Activated CD8-positive, alpha-beta memory T cell treated with anti-CD3 and anti-CD28 coated beads for 1 hour (primary cell): Measurements from ENCODE around the gene CDC42BPG.
A peak's percentile ranks its signal among the peaks of the same experiment; 100 is the strongest.
"Not testable (repeated sequence)": the region's sequence is repeated elsewhere in the genome, so short reads cannot be mapped to it uniquely, and the experiment has no call there.

ENCODE experiments used
- DNase-seq, 2 donors: peaks; one replicate each; pipeline ENCODE4 v3.0.0-alpha.2; 2020; ENCODE audit warnings: low read depth in 1 of 2; ENCODE audit errors: extremely low read depth in 1 of 2

CDC42BPG gene

DNA sequence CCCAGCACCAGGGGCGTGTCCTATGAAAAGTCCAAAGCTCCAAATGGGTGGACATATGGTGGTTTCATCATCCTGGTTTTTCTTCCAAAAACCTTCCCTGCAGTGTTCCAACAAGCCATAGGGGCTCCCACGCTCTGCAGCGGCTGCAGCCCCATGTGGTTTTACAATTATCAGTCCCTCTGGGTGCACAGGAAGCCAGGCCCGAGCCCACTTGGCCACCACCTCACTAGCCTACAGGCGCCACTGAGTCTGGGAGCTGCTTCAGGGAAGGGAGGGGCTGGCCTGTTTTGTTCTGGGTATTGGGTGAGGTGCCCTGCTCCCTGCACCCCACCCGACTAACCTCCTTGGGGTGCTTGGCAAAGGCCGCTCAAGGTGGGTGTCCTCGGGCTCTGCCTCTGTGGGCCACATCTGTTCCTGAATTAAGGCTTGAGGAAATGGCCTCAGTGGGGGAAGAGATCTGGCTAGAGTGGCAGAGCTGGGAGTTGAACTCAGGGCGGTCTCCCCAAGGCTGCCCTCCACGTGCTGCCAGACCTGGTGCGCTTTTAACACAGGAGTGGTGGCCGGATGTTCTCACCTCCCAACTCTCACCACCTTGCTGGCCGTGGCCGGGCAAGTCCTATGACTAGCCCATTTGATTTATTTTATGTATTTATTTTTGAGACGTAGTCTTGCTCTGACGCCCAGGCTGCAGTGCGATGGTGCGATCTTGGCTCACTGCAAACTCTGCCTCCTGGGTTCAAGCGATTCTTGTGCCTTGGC, 5.3 kb upstream of the CDC42BPG start:
- DNase-seq = no peak

- no peak for DNase-seq
Observed at GRCh38 chr11:64848826-64849597, 4.6 kb upstream of the CDC42BPG start.

GRCh38 chr11:64848214-64848825, 3.9 kb upstream of the CDC42BPG start:
- DNase-seq = no peak

GRCh38 chr11:64846998-64847666, 2.7 kb upstream of the CDC42BPG start:
- DNase-seq = peak; percentile 81 to 95

DNA sequence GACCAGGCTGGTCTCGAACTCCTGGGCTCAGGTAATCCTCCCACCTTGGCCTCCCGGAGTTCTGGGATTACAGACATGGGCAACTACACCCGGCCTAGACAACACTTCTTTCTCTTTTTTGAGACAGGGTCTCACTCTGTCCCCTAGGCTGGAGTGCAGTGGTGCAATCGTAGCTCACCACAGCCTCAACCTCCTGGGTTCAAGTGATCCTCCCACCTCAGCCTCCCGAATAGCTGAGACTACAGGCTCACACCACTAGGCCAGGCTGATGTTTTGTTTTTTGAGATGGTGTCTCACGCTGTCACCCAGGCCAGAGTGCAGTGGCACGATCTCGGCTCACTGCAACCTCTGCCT, 1.3 kb upstream of the CDC42BPG start:
- DNase-seq = not testable (repeated sequence)

DNA sequence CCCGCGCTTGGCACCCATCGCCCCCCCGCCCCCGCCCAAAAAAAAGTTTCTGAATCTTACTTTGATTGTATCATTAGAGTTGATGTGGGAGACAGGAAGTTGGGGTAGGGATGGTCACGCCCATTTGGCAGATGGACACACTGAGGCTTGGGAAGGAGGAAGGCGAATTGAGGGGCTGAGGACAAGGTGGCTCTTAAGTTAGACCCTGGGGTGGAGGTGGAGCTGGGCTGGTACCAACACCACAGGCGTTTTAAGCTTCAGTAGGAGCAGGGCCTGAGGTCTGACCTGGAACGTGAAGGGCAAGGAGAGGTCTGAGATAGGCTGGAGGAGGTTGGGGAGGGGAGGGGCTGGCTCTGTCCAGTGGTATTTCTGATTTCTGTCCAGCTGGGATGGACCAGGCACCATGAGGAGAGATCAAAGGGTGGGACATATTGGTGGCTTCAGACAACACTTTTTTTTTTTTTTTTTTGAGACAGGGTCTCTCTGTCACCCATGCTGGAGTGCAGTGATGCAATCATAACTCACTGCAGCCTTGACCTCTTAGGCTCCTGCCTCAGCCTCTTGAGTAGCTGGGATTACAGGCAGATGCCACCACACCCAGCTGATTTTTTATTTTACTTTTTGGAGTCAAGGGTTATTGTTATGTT, 799 bp upstream of the CDC42BPG start:
- DNase-seq = no peak

DNA sequence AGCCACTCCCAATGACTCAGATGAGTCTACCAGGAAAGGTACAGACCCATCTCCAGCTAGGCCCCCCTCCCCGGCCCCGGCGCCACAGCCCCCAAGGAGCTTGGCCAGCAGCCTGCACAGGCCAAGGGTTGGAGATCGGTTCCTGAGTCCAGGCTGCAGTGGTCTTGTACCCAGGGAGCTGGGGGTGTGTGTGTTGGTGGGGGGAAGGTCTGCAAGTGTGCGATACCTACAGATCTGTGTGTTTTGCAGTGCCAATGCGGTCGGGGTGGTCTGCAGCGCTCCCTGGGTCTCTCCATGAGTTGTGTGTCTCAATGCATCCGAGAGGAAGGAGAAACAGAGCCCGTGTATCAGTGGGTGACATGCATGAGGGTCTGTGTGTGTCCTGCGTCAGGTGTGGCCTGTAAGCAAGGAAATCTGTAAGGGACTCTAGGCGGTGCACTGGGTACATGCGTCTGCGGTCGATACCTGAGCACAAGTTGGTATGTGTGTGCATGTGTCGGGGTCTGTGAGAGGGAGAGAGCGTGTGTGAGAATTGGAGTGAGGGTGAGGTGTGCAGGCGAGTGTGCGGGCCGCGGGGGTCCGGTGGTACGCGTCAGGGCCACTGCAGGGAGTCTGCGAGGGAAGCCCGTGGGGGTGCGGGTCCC, 645 bp downstream of the CDC42BPG start:
- DNase-seq = no peak

GRCh38 chr11:64842851-64843685, 1.4 kb downstream of the CDC42BPG start:
- DNase-seq = no peak

DNA sequence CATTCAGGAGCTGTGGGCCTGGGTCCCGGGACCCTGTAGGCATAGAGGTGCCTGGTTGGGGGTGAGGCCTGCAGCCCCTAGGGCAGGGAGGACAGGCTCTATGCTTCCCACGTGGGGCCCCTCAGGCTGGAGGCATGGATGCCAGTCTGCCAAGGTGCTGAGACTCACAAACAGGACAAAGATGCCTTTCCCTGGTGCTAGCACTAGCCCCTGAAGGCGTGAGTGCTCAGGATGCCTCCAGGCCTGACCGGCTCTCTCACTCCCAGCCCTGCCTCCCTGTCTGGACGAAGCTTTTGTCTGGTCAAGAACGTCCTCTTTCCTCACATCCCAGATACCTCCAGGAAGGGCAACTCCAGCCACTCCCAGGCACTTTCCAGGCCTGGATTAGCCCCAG, 2.1 kb downstream of the CDC42BPG start:
- DNase-seq = no peak

GRCh38 chr11:64841592-64842365, 2.7 kb downstream of the CDC42BPG start:
- no peak for DNase-seq

GRCh38 chr11:64839887-64840782, 4.3 kb downstream of the CDC42BPG start:
- no peak for DNase-seq

DNA sequence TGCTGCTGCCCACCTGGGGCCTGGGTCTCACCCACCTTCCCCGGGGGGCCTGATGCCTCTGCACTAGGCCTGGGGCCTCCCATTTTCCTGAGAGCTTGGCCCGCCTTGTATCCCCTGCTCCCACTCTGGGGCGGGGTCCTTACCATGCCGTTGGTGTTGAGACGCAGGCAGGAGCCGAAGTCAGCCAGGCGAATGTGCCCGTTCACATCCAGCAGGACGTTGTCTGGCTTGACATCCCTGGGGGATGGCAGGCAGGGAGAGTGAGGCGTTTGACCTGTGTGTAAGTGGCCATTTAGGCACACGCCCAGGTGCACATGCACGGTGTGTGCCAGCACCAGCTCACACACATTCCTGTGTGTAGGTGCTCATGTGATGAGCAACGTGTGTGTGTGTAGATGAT, 5.1 kb downstream of the CDC42BPG start:
- no peak for DNase-seq

- no peak for DNase-seq
Observed at GRCh38 chr11:64838600-64839334, 5.7 kb downstream of the CDC42BPG start.

DNA sequence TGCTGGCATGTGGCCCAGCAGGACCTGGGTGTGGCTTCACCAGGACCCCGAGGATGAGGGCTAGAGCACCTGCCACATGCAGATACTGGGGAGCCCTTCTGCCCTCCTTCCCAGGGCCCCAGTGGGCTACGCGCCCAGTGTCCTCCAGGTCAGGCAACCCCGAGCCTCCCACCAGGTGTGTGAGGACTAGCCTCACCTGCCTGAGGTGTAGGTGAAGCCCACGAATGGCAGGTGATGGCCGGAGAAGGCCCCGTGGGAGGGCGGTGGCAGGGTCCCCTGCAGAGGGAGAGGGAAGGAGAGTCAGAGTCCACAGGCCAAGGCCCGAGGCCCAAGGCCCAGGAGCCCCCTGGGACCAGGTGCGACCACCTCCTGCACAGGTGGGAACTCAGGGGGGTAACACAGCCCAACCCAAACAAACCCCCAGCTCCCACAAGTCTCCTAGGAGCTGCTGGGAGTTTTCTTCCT, 6.5 kb downstream of the CDC42BPG start:
- no peak for DNase-seq

DNA sequence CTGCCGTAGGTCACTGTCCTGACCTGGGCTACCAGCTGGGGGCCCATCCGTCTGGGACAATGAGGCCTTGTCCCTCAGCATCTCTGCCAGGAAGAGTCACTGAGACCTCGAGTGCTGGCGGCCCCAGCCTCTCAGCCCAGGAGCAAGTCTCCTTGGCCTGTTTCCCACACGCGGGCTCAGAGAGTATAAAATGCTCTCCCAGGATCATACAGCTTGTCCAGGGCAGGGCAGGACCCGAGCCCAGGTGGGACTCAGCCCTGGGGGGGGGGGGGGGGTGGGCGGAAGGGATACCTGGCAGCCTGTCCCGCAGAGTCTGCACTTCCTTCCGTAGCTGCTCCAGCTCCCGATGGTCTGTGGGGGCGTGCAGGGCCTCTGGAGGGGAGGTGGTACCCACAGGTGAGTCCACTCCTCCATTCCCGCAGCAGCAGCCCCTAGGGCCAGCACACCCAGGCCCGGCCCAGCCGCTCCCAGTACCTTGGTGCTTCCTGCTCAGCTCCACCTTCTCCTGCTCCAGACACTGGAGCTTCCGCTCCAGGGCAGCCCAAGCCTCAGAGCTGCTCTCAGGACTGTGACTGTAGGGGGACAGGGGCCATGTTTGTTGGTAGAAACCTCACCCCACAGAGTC, 7.9 kb downstream of the CDC42BPG start:
- no peak for DNase-seq

DNA sequence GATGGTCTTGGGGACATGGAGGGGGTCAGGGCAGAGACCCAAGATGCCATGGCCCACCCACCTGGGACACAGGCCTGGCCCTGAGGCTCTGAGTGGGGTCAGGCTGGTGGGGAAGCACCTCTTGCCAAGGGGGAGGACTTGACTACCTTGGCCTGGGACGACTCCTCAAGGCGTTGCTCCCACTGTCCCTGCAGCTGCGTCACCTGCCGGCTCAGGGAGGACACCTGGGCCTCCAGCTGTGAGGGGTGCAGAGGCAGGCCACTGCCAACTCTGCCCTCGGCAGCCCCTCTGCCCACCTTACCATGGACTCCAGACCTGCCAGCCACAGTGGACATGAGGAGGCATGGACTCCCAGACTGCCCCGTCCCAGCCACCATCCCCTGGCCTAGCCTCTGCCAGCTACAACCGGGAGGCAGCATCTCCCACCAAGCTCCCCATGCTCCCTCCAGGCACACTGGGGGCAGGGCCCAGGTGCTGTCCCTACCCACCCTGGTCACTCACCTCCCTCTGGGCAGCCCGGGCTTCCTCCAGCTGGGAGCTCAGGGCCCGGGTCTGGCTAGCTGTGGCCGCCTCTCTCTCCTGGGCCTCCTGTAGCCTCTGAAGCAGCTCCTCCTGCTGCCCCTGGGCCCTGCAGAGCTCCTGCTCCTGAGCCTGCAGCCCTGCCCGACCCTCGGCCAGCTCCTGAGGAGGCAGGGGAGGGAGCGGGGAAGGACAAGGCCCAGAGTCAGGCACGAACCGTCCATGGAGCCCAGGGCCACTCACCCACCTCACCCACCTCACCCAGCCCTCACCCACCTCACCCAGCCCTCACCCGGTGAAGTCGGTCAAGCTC, 8.6 kb downstream of the CDC42BPG start:
- no peak for DNase-seq
